ENCODE data around the gene FCN2.

FCN2 gene

GRCh38 chr9:134935056-134935640 is 54.5 kb downstream of the FCN2 start:
- DNase-seq = no peak

- DNase-seq = no peak
Observed at GRCh38 chr9:134935701-134936345, 55.2 kb downstream of the FCN2 start.

GRCh38 chr9:134936346-134937163 is 55.9 kb downstream of the FCN2 start:
- no peak for DNase-seq
